ENCODE results near the gene CHPF.

Gene CHPF

DNA sequence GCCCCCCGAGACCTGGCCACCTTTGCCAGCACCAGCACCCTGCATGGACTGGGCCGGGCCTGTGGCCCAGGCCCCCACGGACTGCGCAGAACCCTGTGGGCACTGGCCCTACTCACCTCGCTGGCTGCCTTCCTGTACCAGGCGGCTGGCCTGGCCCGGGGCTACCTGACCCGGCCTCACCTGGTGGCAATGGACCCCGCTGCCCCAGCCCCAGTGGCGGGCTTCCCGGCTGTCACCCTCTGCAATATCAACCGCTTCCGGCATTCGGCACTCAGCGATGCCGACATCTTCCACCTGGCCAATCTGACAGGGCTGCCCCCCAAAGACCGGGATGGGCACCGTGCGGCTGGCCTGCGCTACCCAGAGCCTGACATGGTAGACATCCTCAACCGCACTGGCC, 28.8 kb downstream of the CHPF start:
- DNase-seq (ENCODE audit: low read depth in 2 of 2) = no peak

DNA sequence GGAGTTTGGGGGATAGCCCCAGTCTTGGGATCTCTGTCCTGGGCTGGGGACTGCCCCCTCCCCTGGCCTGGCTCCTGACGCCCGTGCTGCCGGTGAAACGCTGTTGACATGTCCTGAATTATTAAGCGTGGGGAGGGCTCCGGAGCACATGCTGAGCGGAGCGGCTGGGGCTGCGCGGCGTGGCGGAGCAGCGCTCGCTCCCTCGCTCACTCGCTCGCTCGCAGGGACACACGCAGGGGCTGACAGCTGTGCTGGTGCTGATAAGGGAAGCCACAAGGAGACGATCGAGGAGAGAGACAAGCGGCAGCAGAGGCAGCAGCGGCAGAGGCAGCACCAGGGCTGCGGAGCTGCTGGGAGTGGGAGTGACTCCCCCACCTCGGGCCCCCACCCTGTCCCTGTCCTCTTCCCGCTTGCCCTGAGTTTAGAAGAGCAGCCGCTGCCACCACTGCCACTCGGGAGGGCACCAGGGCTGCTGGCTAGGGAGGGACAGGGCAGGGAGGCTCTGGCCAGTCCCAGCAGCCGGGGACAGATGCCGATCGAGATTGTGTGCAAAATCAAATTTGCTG, 29.3 kb downstream of the CHPF start, which contains the start of gene ASIC4:
Gene ASIC4 (plus strand): TSS at position 287 of the 566 bp plus-strand sequence. CDS start 243 bp downstream, at position 530.
- DNase-seq (ENCODE audit: low read depth in 2 of 2) = no peak

DNA sequence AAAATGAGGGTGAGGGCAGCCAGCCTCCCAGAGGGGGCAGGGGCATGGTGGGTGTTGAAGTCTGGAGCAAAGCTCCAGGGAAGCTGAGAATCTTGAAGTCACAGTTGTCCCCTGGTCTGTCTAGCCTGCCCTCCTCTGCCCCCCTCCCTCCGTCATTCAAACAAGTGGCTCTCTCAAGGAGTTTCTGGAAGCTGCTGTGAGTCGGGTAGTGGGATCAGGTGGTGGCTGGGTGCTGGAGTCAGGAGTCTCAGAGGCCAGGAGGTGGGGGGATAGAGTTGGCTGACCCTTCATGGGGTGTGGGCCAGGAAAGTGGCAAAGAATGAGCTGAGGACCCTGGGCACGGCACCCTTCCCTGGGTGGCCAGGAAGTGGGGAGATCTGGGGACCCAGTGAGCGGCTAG, 29.8 kb downstream of the CHPF start:
- no peak for DNase-seq (ENCODE audit: low read depth in 2 of 2)

DNA sequence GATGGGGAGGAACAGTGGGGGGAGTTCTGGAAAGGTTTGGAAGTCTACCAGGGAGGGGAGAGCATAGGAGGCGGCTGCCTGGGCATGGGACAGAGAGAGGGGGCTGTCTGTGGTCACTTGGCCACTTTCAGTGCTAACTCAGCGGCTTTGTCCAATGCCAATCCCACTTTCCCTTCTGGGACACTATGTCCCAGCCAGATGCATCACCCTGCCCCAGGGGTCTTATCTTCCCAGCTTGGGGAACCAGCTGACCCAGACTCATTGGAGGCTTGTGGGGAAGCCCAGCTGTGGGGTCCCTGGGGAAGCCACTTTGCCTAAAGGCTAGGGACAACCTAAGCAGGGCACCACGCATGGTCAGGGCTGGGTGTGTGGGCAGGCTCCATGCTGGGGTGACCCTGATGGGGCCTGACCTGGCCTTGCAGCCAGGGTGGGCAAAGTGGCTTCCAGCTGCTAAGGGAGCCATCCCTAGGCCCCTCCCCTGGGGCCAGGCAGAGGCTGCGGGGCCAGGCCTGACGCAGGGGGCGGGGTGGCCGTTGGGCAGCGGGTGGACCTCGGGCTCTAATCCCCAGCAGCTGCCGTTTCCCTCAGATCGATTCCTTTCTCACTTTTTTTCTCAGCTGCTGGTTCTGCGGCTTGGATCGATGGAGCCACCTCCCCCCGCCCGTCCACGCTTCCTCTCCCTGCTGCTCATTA, 30.9 kb downstream of the CHPF start:
- no peak for DNase-seq (ENCODE audit: low read depth in 2 of 2)

DNA sequence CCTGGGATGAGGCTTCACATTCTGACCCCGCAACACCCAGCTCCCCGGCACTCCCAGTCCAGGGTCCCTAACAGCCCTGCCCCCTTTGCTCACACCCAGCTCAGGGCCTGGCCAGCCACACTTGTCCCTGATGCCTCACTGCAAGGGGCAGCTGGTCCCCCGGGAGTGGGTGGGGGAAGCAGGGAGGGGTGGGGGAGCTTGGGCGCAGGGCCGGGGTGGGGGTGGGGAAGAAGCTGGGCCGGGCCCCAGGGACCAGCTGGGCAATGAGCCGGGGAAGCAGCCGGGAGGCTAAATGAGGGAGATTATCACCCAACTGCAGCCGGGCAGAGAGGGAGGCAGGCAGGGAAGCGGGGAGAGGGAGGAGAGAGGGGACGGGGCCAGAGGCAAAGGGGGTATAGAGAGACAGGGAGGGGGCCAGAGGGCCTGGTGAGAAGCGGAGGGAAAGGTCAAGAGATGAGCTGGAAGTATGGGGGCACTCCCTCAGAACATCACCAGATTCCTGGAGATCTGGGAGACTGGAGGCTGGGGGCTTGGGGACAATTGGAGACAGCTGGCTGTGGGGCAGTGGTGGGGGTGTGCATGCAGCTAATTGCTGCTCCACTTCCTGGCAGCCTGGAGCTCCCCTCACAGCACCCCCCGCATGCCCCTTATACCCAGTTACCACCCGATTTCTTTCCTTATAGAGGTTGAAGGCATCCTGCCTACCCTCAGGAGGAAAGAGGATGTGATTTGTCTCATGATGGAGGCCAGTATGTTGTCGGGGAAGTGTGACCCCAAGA, 31.9 kb downstream of the CHPF start:
- DNase-seq (ENCODE audit: low read depth in 2 of 2) = no peak

DNA sequence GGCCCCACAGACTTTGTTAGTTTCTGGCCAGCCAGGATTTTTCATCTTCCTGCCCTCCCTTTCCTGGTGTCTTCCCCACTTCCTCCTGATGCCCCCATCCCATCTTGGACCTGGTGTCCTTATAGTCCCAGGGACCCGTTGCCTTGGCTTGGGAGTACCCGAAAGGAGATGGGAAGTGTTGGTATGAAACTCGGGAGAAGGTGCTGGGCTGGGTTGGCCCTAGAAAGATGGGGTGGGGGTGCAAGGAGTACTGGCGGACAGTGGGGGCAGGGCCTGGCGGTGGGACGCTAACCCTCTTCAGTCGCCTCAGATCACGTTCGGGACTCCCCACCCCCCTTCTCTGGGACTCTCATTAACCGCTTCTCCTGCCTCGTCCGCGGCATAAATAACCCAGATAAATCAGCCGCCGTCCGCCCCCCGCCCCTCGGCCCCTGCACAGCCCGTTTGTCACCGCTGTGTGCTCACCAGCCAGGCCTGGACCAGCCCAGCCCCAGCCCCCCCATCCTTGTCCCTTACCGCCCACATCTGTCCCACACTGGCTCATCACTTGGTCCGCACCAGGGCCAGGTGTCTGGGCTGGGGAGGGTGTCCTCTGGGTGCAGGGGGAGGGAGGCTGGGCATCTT, 33.0 kb downstream of the CHPF start:
- DNase-seq (ENCODE audit: low read depth in 2 of 2) = no peak

DNA sequence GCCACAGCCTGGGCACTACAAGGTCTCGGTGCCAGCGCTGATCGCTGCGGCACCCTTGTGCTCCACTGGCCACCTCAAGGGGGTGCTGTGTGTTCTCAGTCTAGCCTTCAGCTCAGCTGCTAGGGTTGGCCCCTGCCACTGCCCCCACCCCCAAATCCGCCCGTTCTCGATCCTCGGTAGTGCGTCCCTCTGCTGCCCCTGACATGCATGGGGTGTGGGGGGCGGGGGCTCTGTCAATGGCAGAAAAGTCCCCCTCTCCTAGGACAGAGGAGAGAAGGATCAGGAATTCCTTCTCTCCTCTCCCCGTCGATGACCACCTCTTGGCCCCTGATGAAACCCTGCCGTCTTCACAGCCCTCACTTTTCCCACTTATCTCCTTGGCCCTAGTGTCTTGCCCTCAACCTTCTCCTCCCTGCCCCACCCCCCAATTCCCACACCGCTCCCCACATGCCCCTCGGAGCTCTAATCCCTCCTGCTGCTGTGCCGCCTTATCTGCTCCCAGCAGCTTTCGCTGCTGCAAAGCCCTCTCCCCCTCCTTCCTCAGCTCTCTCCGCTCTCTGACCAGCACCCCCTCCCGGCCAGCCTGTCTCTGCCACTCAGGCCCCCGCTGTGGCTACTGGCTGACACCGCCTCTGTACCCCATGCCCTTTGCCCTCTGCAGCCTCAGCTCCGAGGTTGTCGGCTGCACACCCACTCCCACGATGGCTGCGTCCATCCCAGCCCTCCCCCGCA, 33.7 kb downstream of the CHPF start:
- peak in 1 of 2 donors; percentile 12 for DNase-seq (ENCODE audit: low read depth in 2 of 2)

DNA sequence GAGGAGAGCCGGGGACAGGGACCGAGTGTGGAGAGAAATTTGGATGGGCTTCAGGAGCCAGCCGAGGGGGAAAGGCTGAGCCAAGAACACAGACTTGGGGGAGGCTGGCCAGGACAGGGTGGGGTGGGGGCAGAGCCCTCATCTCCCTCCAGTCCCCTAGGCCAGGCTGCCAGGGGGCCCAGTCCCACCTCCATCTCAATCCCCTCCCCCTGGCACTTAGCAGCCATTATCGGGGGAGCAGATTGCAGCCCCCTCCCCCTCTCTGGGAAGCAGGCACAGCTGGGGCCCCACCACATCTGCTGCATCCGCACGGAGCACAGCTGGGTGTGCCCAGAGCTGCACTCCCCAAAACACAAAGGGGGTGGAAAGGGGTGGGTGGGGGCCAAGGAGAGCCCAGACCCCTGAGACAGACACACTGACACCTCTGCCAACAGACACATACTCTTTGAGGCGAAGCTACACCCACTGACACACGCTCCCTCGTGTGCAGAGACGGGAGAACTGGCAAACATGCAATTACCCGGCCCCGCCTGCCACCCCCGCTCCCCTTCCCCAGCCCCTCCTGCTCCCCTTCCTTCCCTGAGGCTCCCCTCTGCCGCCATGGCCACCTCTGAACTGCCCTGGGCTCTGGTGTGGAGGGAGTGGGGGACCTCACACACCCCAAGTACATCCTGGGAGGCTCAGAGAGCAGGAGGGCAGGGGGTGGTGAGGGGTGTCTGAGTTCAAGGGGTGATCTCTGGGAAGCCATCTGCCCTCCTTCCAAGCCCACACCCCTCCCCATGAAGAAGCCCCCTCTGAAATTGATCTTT, 34.4 kb downstream of the CHPF start:
- no peak for DNase-seq (ENCODE audit: low read depth in 2 of 2)

DNA sequence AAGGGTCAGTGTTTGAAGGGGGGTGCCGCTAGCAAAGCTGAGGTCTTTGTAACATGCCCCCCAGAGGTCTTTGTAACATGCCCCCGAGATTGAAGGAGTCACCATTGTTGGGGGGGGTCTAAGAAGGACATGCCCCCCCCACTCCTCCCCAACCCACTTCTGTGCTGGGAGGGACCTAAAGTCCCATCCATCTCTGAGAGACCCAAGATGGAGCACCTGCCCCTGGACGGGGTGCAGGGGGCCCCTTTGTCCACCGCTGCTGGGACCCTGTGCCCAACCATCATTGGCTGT, 35.2 kb downstream of the CHPF start:
- DNase-seq (ENCODE audit: low read depth in 2 of 2) = no peak

DNA sequence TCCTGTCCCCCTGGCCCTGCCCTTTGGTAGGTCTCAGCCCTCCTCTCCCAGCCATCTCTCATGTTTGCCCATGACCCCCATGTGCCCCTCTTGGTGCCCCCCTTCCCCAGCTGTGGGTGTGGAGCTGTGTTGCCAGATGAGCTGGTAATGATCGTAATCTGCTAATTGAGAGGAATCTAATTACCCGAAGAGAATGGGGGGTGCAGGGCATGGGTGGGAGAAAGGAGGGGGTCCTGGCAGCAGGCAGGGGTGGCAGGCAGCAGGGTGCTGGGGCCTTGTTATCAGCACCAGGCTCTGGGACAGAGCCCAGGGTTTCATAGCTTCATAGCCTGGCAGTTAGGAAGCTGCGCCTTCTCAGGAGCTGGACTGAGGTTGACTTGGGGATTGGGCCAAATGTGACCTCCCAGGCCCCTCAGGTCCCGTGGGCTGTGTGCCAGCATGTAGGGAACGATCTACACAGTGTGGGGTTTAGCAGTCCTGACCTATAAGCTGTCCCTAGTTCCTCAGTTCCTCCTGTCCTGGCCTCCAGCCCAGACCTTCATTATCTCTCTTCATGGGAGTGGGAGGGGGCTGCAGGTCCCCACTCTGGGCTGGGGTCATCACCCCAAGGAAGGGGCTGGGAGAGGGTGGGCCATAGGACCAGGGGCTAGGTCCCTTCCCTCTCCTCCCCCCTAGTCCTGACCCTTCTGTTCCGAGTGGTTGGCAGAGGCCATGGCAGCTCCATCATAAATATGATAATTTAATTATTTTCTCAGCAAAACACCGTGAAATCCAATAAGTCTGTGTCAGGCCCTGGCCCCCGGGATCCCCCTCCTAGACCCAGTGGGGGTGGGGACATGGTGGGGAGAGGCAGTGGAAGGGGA, 35.8 kb downstream of the CHPF start:
- DNase-seq (ENCODE audit: low read depth in 2 of 2) = no peak

DNA sequence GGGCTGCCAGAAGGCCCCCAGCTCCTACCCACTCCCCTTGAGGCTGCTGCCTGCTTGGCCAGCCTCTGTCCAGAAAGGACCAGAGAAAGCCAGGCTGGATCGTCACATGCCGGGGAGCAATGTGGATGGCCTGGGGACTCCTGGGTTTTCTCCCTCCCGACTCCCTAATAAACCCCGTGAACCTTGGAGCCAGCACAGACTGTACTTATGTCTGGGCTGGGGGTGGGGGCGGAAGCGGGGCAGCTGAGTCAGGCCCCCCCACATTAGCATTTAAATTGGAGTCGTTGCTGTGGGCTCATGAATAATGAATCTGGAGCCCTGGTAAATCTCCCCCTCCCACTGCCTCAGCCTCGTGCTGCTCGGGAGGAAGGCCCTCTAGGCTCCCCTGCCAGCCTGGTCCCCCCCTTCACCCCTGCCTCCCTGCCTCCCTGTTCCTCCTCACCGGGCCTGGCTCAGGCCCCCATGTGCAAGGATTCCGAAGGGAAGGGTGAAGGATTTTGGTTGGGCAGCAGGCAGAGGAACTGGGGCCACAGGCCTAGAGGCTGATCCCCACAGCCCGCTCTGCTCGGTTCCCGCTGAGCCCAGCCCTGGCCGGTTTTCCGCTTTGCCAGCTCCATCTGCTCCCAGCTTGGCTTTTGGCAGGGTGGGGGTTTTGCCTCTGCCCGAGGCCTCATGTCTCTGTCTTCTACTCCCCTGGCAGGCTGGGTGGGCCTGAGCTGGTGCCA, 36.6 kb downstream of the CHPF start:
- no peak for DNase-seq (ENCODE audit: low read depth in 2 of 2)

DNA sequence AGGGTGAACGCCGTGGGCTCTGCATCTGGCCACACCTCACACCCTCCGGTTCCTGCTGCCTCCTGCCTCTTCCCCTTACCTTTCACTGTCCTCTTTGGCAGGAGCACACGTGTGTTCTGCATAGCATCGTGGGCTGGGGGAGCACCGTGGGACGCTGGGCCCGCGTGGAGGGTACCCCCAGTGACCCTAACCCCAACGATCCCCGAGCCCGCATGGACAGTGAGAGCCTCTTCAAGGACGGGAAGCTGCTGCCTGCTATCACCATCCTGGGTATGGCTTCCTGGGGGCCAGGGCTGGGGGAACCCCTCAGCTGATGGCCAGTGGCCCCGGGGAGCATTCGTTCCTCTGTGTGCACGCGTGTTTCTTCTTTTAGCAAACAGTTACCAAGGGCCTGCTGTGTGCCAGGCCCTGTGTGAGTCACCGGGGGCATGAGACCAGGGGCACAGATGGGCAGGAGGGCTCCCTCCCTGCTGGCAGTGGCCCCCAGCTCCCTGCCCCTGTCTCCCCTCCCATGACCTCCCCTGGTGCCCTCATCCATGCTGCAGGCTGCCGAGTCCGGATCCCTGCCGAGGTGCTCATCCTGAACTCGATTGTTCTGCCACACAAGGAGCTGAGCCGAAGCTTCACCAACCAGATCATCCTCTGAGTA, 37.3 kb downstream of the CHPF start:
- no peak for DNase-seq (ENCODE audit: low read depth in 2 of 2)

DNA sequence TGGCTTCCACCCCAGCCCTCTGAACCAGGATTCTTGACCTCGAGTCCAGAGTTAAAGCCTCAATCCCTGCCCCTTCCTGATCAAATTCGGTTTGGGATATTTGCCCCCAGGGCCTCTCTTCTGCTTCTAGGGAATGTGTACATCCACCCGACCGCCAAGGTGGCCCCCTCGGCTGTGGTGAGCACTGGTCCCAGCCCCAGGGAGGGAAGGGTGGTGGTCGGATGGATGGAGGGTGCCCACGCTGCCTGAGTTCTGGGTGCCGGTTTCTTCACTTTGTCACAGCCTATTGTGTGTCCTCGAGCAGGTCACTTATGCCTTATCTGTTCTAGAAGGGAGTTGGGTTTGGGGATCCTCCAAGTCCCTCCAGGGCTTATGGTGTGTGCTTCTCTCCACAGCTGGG, 38.0 kb downstream of the CHPF start:
- no peak for DNase-seq (ENCODE audit: low read depth in 2 of 2)

DNA sequence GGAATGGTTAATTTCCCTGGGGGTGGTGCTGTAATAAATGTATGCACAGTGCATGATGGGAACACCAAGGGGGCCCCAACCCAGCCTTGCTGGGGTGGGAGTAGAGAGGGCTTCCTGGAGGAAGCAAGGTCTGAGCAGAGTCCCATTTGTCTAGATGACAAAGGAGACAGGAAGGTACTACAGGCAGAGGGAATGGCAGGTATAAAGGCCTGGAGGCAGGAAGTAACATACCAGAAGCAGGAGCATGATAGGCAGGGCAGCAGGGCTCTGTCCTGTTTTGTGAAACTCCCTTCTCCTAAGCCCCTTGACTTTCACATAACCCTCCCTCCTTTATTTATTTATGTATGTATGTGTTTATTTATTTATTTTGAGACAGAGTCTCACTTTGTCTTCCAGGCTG, 41.0 kb downstream of the CHPF start:
- DNase-seq (ENCODE audit: low read depth in 2 of 2) = no peak

DNA sequence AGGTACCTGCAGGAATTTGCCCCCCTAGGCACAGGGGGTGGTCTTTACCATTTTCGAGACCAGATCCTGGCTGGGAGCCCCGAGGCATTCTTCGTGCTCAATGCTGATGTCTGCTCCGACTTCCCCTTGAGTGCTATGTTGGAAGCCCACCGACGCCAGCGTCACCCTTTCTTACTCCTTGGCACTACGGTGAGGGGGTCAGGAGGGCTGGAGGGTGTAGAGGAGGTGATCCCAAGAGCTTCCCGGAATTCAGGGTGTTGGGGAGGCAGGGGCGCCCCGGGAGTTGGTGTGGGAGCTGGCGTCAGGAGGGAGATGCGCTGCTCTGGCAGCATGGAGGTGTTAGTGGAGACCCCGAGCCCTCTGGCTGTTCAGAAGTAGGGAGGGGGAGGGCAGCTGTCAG, 41.8 kb downstream of the CHPF start:
- no peak for DNase-seq (ENCODE audit: low read depth in 2 of 2)

DNA sequence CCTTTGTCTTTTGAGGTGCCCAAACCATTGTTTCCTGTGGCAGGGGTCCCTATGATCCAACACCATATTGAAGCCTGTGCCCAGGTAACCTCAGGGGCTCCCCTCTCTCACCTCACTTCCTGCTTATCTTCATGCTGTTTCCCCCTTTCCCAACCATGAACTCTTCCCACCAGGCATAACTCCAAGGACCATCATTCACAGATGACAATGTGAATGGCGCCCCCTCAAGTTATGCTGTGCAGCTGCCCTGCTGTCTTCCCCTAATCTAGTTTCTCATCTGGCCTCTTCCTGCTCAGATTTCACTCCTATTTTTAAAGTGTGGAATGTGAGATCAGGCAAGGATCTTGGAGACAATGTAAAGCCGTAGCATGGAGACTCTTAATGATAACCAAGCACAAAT, 43.5 kb downstream of the CHPF start:
- no peak for DNase-seq (ENCODE audit: low read depth in 2 of 2)

DNA sequence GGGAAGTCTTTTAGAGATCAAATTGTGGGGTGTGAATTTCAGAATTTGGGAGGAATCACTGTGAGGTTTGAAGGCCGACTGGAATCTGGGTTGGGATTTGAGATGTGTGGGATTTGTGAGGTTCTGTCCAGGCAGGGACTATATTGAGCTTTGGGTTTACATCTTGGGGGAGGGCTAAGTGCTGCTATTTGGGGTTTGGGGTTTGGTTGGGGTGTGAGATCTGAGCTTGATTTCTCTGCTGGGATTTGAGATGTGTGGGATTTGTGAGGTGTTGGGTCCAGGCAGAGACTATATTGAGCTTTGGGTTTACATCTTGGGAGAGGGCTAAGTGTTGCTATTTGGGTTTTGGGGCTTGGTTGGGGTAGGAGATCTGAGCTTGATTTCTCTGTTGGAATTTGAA, 44.1 kb downstream of the CHPF start:
- no peak for DNase-seq (ENCODE audit: low read depth in 2 of 2)

DNA sequence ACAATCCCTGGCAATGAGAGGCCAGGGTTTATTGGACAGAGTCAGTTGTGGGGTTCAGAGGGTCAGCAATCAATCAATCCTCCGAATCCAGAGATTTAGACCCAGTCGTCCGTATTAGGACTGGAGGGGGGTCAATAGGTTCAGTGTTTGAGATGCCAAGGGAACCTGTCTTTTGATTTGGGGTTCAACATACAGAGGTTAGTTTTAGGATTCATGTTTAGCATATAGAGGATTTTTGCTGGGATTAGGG, 44.6 kb downstream of the CHPF start:
- no peak for DNase-seq (ENCODE audit: low read depth in 2 of 2)

DNA sequence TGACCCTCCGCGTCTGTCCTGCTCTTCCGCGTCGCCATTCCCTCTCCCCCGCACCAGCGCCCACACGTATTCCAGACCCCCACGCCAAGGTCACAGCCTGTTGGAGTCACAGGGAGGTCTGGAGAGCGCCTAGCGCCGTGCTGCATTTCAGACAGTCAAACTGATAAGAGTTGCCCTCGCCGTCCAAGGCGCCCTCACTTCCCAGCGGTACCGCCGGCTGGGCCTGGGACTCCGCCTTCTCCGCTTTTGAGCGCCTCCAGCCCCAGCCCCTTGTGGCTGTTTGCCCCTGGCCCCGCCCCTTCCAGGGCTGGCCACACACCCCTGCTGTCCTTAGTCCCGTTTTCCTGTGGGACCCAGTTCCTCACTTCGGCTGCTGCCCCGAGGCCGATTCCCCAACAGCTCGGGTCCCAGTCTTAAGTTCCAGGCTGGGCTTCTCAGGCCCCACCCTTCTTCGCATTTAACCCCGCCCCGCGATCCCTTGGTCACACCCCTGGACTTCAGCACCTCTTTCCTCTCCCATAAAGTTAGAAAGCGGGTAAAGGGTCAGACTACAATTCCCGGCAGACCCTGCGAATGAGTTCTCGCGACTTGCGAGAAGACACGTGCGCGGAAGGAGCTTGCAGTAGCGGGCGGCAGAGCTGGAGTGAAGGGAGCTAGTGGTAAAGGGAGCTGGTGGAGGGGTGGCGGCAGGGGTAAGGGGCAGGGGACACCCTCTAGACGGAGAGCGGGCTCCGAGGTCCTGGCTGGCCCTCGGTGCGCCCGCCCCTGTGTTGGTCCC, 45.1 kb downstream of the CHPF start, which contains the start of gene GMPPA:
Gene GMPPA (plus strand): TSS at position 612 of the 778 bp plus-strand sequence. CDS start 1,085 bp downstream, outside the sequence.
- DNase-seq (ENCODE audit: low read depth in 2 of 2) = peak; percentile 78

Measured in stimulated activated CD8-positive, alpha-beta memory T cell treated with anti-CD3 and anti-CD28 coated beads, Interleukin-2, amount 100 ng/mL, for 1 hour (primary cell).